SK-N-SH (cell line): ENCODE data around the gene THYN1. TPM values are rescaled to one million over a fixed set of nuclear protein-coding genes. Genes with fewer than 3 reads are reported as not detected.

Source experiments
- CTCF ChIA-PET: fragments of 300-600, 350-600 bp; formaldehyde crosslinking; extraction: SDS; loops from one replicate; lab custom pipeline; 2021; lab: Yijun Ruan, JAX
- POLR2A ChIA-PET: fragments of 350-600 bp; sonication (Branson Sonifier 250); formaldehyde crosslinking; extraction: SDS; loops from one replicate; lab custom pipeline; 2020; ENCODE audit warnings: antibody characterized with exemption, inconsistent platforms; lab: Yijun Ruan, JAX
- DNase-seq: peaks from one replicate; pipeline ENCODE4 v3.0.0; 2012
- H2AFZ ChIP-seq: fragments of 200-600 bp; sonication (generic); 2 replicates; pipeline ENCODE4 v1.8.1; 2016; ENCODE audit warnings: antibody characterized with exemption, mild to moderate bottlenecking, low read depth
- H3F3A ChIP-seq: fragments of 200-600 bp; sonication (generic); replicated peaks from 2 replicates; pipeline ENCODE3; 2016; ENCODE audit warnings: antibody characterized with exemption, mild to moderate bottlenecking; ENCODE audit not compliant: insufficient read depth
- H3K27ac ChIP-seq, 2 experiments: fragments of 200-500 bp in 1 of 2; fragments of 200-600 bp in 1 of 2; sonication (Bioruptor generic) in 1 of 2; sonication (generic), shearing (Covaris generic) in 1 of 2; 2 replicates each; pipeline versions ENCODE4 v1.5.1 to v1.6.1; 2014 to 2016; ENCODE audit warnings: low read depth in 2 of 2, inconsistent platforms in 1 of 2, low read length in 1 of 2, mild to moderate bottlenecking in 1 of 2, mixed read lengths in 1 of 2
- H3K27me3 ChIP-seq: fragments of 200-600 bp; sonication (generic), shearing (Covaris generic); 2 replicates; pipeline ENCODE4 v1.6.1; 2016; ENCODE audit warnings: mixed run types; ENCODE audit not compliant: insufficient read depth
- H3K36me3 ChIP-seq, 2 experiments: fragments of 200-500 bp in 1 of 2; fragments of 200-600 bp in 1 of 2; sonication (Bioruptor generic) in 1 of 2; sonication (generic) in 1 of 2; replicated peaks in 1 of 2; 2 replicates each; pipeline versions ENCODE3 to v1.5.1; 2014 to 2016; ENCODE audit warnings: low read length in 1 of 2, mild to moderate bottlenecking in 1 of 2; ENCODE audit not compliant: insufficient read depth in 2 of 2, control insufficient read depth in 1 of 2
- H3K4me1 ChIP-seq, 2 experiments: fragments of 200-500 bp in 1 of 2; fragments of 200-600 bp in 1 of 2; sonication (Bioruptor generic) in 1 of 2; sonication (generic), shearing (Covaris generic) in 1 of 2; 2 replicates each; pipeline versions ENCODE4 v1.5.1 to v1.6.1; 2014 to 2016; ENCODE audit warnings: low read depth in 1 of 2, low read length in 1 of 2, mixed run types in 1 of 2; ENCODE audit not compliant: insufficient read depth in 2 of 2, control insufficient read depth in 1 of 2
- H3K4me2 ChIP-seq: fragments of 200-600 bp; sonication (generic), shearing (Covaris generic); 2 replicates; pipeline ENCODE4 v1.6.1; 2017; ENCODE audit warnings: mixed run types
- H3K4me3 ChIP-seq, 2 experiments: fragments of 200-500 bp in 1 of 2; fragments of 200-600 bp in 1 of 2; sonication (Bioruptor generic) in 1 of 2; sonication (generic), shearing (Covaris generic) in 1 of 2; 2 replicates each; pipeline versions ENCODE4 v1.5.1 to v1.8.1; 2014 to 2016; ENCODE audit warnings: low read depth in 2 of 2, inconsistent platforms in 1 of 2, low read length in 1 of 2, mild to moderate bottlenecking in 1 of 2, mixed read lengths in 1 of 2, moderate library complexity in 1 of 2
- H3K79me2 ChIP-seq: fragments of 200-600 bp; sonication (generic); 2 replicates; pipeline ENCODE4 v1.8.1; 2017; ENCODE audit warnings: mild to moderate bottlenecking; ENCODE audit not compliant: insufficient read depth
- H3K9ac ChIP-seq: fragments of 200-600 bp; sonication (generic); 2 replicates; pipeline ENCODE4 v1.6.1; 2017; ENCODE audit warnings: mixed run types
- H3K9me2 ChIP-seq: fragments of 200-600 bp; sonication (generic); 2 replicates; pipeline ENCODE4 v1.6.1; 2017; ENCODE audit warnings: mixed run types
- H3K9me3 ChIP-seq: fragments of 200-600 bp; sonication (generic); 2 replicates; pipeline ENCODE4 v1.6.1; 2017; ENCODE audit warnings: mixed run types, mild to moderate bottlenecking, moderate library complexity
- H4K20me1 ChIP-seq: fragments of 200-600 bp; sonication (generic); 2 replicates; pipeline ENCODE4 v1.6.1; 2017; ENCODE audit warnings: mild to moderate bottlenecking, mixed run types; ENCODE audit not compliant: insufficient read depth
- CHD2 ChIP-seq: fragments of 150-350 bp; IDR thresholded peaks from 2 replicates; pipeline ENCODE4 v1.6.1; 2018; ENCODE audit warnings: low read length; ENCODE audit not compliant: partially characterized antibody
- JUND ChIP-seq: IDR thresholded peaks from 2 replicates; pipeline ENCODE4 v1.4.0; 2012
- MEF2A ChIP-seq: IDR thresholded peaks from 2 replicates; pipeline ENCODE4 v1.4.0; 2012; ENCODE audit warnings: low read depth, borderline replicate concordance
- NFIC ChIP-seq: IDR thresholded peaks from 2 replicates; pipeline ENCODE4 v1.4.0; 2012; ENCODE audit warnings: borderline replicate concordance
- SIN3A ChIP-seq: IDR thresholded peaks from 2 replicates; pipeline ENCODE4 v1.6.1; 2012; ENCODE audit warnings: low read depth, mild to moderate bottlenecking, low read length, moderate library complexity, borderline replicate concordance
- WGBS: methylation state at CpG from one replicate; pipeline ENCODE4 v1.1.6; 2017; ENCODE audit warnings: low lambda C conversion rate; 5-methylcytosine and 5-hydroxymethylcytosine counted together
- polyA plus RNA-seq, 3 experiments: library from polyadenylated mRNA; depleted of rRNA; stranded (reverse); fragments of >200 nt; gene quantifications; 2 replicates each; pipeline ENCODE4 v1.2.3, GENCODE V29; 2012
- TF ChIP-seq, protein P1 (sequence below): IDR thresholded peaks from 2 replicates; pipeline ENCODE4 v1.6.1; 2012; ENCODE audit warnings: mild to moderate bottlenecking, low read depth, low read length, moderate library complexity
- TF ChIP-seq, protein P2 (sequence below): IDR thresholded peaks from 2 replicates; pipeline ENCODE4 v1.4.0; 2012; ENCODE audit warnings: low read depth
- TF ChIP-seq, protein P3 (sequence below): fragments of 150-350 bp; IDR thresholded peaks from 2 replicates; pipeline ENCODE4 v1.6.1; 2017; ENCODE audit warnings: antibody characterized with exemption, low read length, low read depth, borderline replicate concordance
- TF ChIP-seq, protein P4 (sequence below): fragments of 200-600 bp; sonication (generic); IDR thresholded peaks from 2 replicates; pipeline ENCODE4 v1.6.1; 2017; ENCODE audit warnings: antibody characterized with exemption, mild to moderate bottlenecking, moderate library complexity
- TF ChIP-seq, protein P5 (sequence below): IDR thresholded peaks from 2 replicates; pipeline ENCODE4 v1.4.0; 2012; ENCODE audit warnings: low read depth, borderline replicate concordance

The THYN1 gene
- polyA plus RNA-seq, 1 of the 3 experiments (the other 2 are of a cell fraction), result 61.8 TPM

DNA sequence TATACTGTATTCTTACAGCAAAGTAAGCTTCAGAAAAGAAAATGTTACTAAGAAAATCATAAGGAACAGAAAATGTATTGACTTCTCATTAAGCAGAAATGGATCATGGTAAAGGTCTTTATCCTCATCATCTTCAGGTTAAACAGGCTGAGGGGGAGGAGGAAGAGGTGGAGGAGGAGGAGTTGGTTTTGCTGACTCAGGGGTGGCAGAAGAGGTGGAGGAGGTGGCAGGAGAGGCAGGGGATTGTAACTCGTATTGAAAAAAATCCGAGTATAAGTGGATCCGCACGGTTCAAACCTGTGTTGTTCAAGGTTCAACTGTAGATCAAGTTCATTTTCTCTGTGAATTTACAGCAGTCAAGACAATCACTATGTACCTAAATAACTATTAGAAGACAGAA, 36.0 kb upstream of the THYN1 start:
- POLR2A ChIA-PET, result no interaction called here
- H3K36me3 ChIP-seq, result no peaks in the 10 kb centered on the region

DNA sequence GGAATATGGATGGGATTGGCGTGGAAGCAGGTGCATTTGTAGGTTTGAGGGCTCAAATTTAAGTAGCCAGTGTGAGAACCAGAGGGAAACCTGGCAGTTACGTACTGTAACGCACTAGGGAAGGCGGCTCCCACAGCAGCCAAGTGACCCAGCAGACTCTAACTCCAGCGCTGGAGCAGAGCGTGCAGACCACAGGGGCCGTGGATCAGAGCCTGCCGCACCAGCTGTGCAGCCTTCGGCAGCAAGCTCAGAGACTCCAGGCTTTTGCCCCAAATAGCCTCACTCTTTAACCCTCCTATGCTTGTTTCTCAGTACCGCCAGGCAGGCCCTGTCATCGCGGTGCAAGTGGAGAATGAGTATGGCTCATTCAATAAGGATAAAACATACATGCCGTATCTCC, 35.3 kb upstream of the THYN1 start:
- no peak overlapping the region for H2AFZ ChIP-seq
- no peaks in the 10 kb centered on the region for H3K9me3 ChIP-seq
- H3K9ac ChIP-seq, result no peak overlapping the region
- DNase-seq, result no peak
- POLR2A ChIA-PET, result no interaction called here
- no peaks in the 10 kb centered on the region for H3F3A ChIP-seq
- no peaks in the 10 kb centered on the region for H3K79me2 ChIP-seq
- no peaks in the 10 kb centered on the region for H3K4me1 ChIP-seq
- H3K36me3 ChIP-seq, result no peaks in the 10 kb centered on the region
- no peaks in the 10 kb centered on the region for H4K20me1 ChIP-seq
- no peak overlapping the region for H3K27ac ChIP-seq
- no peak overlapping the region for H3K4me3 ChIP-seq
- no peak overlapping the region for H3K4me2 ChIP-seq
- H3K27me3 ChIP-seq, result no peaks in the 10 kb centered on the region
- CTCF ChIA-PET, result interaction anchor here (0.6 to 3.5 kb wide), 3 partner anchors 9 to 14 kb away, joined by 3 to 16 read pairs (median 4); partner anchors contain the start of gene GLB1L3
- WGBS, result 74% methylated on average over 11 of the region's 13 CpGs
- H3K9me2 ChIP-seq, result no peaks in the 10 kb centered on the region
- TF ChIP-seq JUND (no peak), MEF2A (no peak), CHD2 (no peak), NFIC (no peak)
- TF ChIP-seq, protein P1, sequence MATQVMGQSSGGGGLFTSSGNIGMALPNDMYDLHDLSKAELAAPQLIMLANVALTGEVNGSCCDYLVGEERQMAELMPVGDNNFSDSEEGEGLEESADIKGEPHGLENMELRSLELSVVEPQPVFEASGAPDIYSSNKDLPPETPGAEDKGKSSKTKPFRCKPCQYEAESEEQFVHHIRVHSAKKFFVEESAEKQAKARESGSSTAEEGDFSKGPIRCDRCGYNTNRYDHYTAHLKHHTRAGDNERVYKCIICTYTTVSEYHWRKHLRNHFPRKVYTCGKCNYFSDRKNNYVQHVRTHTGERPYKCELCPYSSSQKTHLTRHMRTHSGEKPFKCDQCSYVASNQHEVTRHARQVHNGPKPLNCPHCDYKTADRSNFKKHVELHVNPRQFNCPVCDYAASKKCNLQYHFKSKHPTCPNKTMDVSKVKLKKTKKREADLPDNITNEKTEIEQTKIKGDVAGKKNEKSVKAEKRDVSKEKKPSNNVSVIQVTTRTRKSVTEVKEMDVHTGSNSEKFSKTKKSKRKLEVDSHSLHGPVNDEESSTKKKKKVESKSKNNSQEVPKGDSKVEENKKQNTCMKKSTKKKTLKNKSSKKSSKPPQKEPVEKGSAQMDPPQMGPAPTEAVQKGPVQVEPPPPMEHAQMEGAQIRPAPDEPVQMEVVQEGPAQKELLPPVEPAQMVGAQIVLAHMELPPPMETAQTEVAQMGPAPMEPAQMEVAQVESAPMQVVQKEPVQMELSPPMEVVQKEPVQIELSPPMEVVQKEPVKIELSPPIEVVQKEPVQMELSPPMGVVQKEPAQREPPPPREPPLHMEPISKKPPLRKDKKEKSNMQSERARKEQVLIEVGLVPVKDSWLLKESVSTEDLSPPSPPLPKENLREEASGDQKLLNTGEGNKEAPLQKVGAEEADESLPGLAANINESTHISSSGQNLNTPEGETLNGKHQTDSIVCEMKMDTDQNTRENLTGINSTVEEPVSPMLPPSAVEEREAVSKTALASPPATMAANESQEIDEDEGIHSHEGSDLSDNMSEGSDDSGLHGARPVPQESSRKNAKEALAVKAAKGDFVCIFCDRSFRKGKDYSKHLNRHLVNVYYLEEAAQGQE, result no peak
- TF ChIP-seq, protein P2, sequence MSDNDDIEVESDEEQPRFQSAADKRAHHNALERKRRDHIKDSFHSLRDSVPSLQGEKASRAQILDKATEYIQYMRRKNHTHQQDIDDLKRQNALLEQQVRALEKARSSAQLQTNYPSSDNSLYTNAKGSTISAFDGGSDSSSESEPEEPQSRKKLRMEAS, result no peak
- TF ChIP-seq, protein P3, sequence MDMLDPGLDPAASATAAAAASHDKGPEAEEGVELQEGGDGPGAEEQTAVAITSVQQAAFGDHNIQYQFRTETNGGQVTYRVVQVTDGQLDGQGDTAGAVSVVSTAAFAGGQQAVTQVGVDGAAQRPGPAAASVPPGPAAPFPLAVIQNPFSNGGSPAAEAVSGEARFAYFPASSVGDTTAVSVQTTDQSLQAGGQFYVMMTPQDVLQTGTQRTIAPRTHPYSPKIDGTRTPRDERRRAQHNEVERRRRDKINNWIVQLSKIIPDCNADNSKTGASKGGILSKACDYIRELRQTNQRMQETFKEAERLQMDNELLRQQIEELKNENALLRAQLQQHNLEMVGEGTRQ, result no peak
- TF ChIP-seq, protein P4, sequence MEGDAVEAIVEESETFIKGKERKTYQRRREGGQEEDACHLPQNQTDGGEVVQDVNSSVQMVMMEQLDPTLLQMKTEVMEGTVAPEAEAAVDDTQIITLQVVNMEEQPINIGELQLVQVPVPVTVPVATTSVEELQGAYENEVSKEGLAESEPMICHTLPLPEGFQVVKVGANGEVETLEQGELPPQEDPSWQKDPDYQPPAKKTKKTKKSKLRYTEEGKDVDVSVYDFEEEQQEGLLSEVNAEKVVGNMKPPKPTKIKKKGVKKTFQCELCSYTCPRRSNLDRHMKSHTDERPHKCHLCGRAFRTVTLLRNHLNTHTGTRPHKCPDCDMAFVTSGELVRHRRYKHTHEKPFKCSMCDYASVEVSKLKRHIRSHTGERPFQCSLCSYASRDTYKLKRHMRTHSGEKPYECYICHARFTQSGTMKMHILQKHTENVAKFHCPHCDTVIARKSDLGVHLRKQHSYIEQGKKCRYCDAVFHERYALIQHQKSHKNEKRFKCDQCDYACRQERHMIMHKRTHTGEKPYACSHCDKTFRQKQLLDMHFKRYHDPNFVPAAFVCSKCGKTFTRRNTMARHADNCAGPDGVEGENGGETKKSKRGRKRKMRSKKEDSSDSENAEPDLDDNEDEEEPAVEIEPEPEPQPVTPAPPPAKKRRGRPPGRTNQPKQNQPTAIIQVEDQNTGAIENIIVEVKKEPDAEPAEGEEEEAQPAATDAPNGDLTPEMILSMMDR, result no peak

More for the DNA sequence above, 36.0 kb upstream of the THYN1 start:
- Histone ChIP-seq H3K4me2 (no peak overlapping the region), H3K27ac (no peak overlapping the region), H3K9ac (no peak overlapping the region), H3K9me3 (no peaks in the 10 kb centered on the region), H3F3A (no peaks in the 10 kb centered on the region), H3K9me2 (no peaks in the 10 kb centered on the region), H3K4me3 (no peak overlapping the region), H3K79me2 (no peaks in the 10 kb centered on the region)
- WGBS, result 72% methylated on average over 4 of the region's 4 CpGs
- CTCF ChIA-PET, result interaction anchor here (0.6 to 3.5 kb wide), 3 partner anchors 10 to 277 kb away, joined by 3 to 16 read pairs (median 3); partner anchors contain the start of gene GLB1L3
- TF ChIP-seq SIN3A, result no peak
- TF ChIP-seq, protein P1, result no peak
- TF ChIP-seq, protein P5, sequence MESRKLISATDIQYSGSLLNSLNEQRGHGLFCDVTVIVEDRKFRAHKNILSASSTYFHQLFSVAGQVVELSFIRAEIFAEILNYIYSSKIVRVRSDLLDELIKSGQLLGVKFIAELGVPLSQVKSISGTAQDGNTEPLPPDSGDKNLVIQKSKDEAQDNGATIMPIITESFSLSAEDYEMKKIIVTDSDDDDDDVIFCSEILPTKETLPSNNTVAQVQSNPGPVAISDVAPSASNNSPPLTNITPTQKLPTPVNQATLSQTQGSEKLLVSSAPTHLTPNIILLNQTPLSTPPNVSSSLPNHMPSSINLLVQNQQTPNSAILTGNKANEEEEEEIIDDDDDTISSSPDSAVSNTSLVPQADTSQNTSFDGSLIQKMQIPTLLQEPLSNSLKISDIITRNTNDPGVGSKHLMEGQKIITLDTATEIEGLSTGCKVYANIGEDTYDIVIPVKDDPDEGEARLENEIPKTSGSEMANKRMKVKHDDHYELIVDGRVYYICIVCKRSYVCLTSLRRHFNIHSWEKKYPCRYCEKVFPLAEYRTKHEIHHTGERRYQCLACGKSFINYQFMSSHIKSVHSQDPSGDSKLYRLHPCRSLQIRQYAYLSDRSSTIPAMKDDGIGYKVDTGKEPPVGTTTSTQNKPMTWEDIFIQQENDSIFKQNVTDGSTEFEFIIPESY, result no peak
- TF ChIP-seq, all 33 proteins: peak for 0
- Histone ChIP-seq H3K27me3 (no peaks in the 10 kb centered on the region), H4K20me1 (no peaks in the 10 kb centered on the region), H2AFZ (no peak overlapping the region), H3K4me1 (no peaks in the 10 kb centered on the region)
- DNase-seq, result no peak
